Posterior cingulate gyrus (tissue), 11 donors: ENCODE results near the gene RETNLB.

Experiments used
- DNase-seq, 10 donors: peaks; one replicate each; pipeline versions ENCODE4 v3.0.0 to v3.0.0-alpha.2; 2020 to 2021; ENCODE audit warnings: mixed read lengths in 3 of 10
- intact Hi-C: fragments of 100-400 bp; cut with DNase I; formaldehyde crosslinking; loops from one replicate; pipeline ENCODE4 v1.15.1; 2023

The RETNLB gene, protein sequence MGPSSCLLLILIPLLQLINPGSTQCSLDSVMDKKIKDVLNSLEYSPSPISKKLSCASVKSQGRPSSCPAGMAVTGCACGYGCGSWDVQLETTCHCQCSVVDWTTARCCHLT

DNA sequence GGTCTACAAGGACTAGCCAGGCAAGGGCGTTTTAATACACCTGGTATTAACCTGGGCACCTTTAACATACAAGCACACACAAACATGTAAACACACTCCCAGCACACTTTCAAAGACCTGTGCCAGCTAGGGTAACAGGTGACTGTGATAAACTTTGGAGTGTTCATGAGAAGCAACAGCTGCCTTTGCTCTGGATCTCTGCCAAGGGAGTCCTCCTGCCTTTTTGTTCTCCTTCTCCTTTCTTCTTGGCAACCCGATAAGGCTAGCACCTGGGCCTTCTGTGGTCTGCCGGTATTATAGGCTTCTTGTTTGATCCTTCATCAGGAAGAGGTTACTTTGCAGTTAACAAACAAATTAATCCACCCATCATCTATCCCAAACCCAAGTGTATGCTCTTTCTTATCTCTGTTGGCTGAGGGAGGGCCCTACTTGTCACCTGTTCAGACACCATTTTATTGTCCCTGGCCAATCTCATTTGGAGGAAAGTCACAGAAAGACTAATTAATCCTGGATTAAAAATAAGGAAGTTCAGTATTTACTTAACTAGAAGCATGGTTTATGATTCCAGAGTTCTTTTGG lies at the start of gene RETNLB:
Gene RETNLB, minus strand, starts transcription at position 7 of the 579 bp plus-strand sequence. CDS start 225 bp downstream, outside the sequence.
- no peak for DNase-seq
- intact Hi-C loops, result no loop called here

DNA sequence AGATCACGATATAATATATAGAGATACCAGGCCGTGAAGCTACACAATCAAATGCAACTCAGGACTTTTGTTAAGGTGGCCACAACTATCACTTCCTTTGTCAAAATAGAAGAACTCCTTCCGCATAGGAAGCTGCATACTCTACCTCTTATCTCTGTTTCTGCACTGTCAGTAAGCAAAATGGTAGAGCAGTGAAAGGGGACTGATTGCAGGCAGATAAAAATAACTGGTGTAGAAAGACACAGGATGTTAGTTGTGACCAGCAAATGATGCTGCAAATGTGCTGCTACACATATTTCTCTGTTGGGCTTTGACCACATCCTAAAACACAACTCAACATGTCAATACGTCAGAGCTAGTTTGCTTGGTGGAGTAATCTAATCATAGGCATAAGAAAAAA lies 49.1 kb upstream of the RETNLB start:
- intact Hi-C loops, result no loop called here
- no peak for DNase-seq

DNA sequence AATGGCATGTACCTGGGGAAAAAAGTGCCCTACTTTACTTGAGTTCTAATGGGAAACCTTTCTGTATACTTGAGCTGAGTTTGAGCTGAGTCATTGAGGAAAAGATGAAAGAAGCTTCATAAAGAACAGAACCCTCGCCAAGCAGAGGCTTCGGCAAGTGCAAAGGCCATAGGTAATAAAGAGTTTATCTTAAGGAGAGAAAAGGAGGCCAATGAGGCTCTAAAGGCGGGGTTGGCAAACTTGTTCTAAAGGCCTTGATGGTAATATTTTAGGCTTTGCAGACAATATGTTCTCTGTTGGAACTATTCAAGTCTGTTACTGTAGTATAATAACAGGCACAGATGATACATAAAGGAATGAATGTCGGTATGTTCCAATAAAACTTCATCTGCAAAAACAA lies 47.8 kb upstream of the RETNLB start:
- no peak for DNase-seq
- intact Hi-C loops, result no loop called here

DNA sequence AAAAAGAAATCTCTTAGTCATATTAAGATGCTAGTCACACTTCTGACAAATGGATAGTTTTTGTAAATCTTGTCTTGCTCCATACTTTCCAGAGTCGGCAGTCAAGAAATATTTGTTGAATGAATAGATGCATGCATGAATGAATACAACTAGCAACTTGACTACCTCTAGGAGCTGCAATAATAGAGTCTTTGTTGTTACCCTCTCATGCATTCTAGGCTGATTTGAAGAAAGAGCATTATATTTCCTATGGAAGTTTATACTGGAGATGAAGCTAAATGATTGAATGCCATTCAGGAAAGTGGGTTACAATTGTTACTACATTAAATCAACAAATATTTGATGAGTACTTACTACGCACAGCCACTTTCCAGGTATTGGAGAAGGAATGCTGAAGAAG lies 47.2 kb upstream of the RETNLB start:
- intact Hi-C loops, result no loop called here
- DNase-seq, result no peak

DNA sequence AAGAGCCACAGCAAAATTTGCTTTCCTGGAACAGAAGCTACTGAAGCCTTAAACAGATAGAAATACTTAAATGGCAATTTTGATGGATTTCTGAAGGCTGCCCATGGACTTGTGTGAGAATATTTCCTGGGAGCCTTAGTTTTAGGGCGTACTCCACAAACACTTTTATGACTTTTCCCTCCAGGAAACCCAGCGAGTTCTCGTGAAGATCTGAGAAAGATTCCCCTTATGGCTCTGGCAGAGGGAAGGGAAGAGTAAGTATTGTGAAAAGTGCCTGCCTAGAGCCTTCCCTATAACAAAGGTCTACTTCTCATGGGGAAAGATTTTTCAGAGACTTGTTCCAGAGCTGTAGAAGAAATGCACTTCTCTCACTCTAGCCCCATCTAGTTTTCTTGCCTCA lies 34.3 kb upstream of the RETNLB start:
- intact Hi-C loops, result no loop called here
- no peak for DNase-seq

DNA sequence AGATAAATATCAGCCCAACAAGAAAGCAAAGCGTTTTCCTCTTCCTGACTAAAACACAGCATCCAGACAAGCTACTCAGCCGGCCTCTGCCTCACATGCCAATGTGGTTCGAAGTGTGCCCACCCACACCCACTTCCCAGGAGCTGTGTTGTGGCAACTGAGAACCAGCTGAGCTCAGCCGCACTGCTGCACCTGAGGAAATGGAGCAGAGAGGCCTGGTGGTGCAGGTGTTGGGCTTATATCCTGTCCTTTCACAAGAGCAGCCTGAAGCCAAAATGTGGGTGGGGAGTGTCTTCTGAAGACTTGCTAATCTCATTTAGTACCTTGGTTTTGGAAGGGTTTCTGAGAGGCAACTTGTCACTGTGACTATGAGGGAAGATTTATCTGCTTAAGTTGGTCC lies 23.0 kb upstream of the RETNLB start:
- peak in 2 of 10 donors; percentile 7 to 76 for DNase-seq
- intact Hi-C loops, result no loop called here

DNA sequence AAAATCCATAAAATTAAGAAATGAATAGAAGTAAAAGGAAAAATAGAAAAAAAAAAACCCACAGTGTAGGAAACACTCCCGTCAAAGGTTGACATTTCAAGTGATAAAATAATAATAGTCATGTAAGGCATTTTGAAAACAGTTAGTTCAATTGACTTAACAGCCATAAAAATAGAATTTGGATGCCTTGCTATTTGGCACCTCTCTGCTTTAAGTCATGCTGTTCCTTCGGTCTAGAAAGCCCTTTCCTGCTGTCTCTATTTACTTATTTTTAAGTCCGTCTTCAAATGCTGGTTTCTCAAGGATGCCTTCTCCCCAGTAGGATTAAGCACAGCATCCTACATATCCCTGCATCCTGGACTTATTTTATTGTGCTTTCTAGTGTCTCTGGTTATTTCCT lies 22.3 kb upstream of the RETNLB start:
- intact Hi-C loops, result no loop called here

DNA sequence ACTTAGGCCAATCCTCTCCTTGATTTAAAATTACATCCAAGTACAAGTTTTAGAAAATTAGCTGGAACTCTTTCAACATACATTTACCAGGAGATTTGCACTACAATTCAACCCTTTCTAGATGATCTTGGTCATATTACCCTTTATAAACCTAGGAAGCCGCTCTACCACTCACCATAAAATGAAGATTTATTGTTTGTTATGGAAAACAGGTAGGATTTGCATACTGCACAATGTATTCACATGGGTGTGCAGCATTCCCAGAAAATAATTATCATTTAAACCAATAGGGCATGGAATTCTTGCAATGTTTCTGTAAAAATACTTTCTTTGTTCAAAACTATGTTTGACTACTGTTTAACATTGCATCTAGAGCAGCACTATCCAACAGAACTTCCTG lies 18.4 kb upstream of the RETNLB start:
- intact Hi-C loops, result no loop called here
- no peak for DNase-seq

More for the DNA sequence above, 22.3 kb upstream of the RETNLB start:
- DNase-seq, result no peak

DNA sequence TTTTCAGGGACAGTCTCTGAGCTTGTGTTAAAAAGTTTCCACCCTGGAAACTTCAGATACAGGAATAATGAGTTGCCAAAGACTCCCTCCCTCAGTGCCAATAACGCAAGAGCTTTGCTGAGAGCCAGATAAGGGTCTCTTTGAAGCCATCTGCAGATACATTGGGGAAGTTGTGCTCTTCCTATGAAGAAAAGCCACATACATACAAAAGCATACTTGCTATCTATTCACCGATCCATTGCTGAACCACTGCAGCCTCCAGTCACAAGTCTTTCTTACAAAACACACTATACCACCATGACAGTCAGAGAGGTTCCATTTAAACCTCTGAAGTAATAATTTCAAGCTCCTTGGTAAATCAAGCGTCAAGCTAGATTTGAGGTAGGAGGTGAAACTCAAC lies 10.0 kb upstream of the RETNLB start:
- intact Hi-C loops, result no loop called here
- no peak for DNase-seq

DNA sequence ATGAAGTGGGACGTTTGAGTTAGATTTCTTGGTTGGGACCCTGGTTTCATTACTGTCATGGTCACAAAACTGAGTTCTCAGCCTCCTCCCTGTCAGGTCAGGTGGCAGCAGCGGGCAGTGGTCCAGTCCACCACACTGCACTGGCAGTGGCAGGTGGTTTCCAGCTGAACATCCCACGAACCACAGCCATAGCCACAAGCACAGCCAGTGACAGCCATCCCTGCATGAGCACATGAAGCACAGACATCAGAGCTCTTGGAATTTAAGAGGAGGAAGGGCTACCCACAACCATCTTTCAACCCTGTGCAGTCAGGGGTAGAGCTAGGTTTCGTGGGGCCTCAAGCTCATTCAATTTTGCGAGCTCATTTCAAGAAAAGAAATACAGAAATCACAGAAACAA lies 1.5 kb downstream of the RETNLB start:
- intact Hi-C loops, result no loop called here
- no peak for DNase-seq

DNA sequence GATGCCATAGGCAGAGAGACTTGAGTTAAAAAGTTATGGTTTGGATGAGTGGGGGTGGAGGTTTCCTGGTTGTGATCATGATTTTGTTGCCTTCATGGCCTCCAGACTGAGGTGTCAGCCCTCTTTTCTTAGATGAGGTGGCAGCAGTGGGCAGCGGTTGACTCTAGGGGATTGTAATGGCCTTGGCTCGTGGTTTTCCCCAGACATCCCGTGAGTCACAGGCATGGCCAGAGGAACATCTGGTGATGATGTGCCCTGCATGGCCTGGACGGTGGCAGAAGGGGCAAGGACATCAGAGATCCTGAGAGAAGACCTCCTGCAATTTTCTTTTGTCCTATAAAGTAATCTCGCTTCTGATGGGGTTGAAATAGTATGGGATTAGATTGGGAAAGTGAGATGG lies 12.4 kb downstream of the RETNLB start:
- intact Hi-C loops, result no loop called here
- peak in 2 of 10 donors; percentile 49 to 51 for DNase-seq

DNA sequence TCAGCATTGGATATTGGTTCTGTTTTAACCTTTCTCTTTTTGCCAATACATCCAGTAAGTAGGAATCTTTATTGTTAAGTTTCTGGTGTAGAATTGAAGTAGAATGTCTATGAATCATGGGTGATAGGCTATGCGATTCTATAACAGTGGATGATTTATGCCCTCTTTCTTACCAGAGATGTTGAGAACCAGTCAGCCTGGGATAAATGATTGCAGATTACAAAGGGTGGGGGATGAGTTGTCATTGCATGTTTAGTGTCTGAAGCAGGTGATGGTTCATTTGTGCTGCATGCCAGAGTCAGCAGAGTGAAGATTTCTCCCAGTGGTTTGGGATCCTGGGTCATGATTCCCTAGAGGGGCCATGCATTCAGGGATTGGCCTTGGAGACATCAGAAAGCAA lies 14.3 kb downstream of the RETNLB start:
- no peak for DNase-seq
- intact Hi-C loops, result no loop called here

DNA sequence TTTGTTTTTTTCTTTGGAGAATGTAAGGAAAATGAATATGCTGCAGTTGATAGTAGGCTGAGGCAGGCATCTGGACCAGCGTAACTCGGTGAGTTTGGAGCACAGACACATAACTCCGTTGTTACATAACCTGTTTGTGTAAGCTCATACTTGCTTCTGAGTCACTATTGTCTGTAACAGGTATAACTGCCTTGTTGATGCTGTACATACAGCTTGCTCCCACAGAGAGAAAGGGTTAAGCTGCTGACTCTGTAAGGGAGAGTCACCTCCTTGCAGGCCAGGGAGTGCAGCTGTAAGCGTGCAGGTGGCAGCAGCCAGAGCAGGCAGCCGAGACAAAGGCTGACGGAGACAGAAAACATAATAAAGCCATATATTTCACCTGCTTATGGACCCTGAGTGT lies 20.4 kb downstream of the RETNLB start:
- peak in 1 of 10 donors; percentile 29 for DNase-seq
- intact Hi-C loops, result no loop called here

DNA sequence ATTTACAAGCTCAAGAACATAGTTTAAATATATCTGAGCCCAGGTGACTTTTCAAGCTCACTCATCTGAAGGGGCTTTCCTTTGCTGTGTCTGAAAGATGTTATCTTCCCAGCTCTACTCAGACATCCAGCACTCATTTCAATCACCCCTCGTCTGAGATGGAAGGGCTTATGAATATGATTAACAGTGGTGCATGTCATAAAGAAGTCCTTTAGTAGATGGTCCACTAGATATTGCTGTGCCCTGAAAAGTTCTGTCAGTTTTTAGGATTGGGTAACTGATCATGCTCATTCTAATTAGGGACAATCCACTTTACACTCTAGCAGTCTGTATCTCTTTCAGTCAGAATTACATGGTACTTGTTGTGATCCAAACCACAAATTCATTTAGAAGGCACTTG lies 28.3 kb downstream of the RETNLB start:
- no peak for DNase-seq
- intact Hi-C loops, result no loop called here

DNA sequence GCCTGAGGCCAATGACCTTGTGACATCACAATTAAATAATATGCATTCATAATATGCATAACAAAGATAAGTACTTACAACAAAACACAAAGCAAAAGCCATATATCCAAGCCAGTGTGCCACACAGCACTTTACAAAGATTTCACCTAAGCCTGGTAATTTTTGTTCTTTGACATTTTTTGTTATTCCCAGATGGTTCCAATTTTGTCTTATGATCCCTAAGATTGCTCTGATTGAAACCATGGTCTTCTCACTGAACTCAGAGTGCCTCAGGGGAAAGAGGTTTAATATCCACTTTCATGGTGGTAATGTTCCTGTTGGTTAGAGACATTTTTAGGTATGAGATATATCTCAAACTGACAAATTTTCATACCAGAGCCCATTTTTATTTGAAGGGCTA lies 29.1 kb downstream of the RETNLB start:
- no peak for DNase-seq
- intact Hi-C loops, result no loop called here

DNA sequence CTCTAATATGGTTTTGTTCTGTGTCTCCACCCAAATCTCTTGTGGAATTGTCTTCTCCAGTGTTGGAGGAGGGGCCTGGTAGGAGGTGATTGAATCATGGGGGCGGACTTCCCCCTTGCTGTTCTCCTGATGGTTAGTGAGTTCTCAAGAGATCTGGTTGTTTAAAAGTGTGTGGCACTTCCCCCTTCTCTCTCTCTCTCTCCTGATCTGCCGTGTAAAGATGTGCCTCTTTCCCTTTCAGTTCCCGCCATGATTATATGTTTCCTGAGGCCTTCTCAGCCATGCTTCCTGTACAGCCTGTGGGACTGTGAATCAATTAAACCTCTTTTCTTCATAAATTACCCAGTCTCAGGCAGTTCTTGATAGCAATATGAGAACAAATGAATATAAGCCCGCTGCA lies 33.1 kb downstream of the RETNLB start:
- no peak for DNase-seq
- intact Hi-C loops, result no loop called here

DNA sequence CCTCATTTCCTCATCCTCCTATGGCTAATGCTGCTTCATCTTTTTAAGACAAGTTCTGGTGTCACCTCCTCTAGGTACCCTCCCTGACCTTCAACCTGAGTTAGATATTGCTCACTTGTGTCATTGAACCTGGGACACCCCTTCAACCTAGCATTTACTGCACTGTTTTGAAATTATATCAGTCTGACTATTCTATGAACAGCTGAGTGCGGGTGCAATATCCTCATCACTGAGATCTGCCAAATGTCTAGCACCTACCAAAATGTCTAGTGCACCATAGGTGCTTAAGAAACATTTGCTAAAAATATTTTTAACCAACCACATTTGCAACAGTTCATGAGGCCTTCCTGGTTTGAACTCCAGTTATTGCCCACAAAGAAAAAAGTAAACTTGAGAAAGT lies 34.5 kb downstream of the RETNLB start:
- DNase-seq, result no peak
- intact Hi-C loops, result no loop called here

DNA sequence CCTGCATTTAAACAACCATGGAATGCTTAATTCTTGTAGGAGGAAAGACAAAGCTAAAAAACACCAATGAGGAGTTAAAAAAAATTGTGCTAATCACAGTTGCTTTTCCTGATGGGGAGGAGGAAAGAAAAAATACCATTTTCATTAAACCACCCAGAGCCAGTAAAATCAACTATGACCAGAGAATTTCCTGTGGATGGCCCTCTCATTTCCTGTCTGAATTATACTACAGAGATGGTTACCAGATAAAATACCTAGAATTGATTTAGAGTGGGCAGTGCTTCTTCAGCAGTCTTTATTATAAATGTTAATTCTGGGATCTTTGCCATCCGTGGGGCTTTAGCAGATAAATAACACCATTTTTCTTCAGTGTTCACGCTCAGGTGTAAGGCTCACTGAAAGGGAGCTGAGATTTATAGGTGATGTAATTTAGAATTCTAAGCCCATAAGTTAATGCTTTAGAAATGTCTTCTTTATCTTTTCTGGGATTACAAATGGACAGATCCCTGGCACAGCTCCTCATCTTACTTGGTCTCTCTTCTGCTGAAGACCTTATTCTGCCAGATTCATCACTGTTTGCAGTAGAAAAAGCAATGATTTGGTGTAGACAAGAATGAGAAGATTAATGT lies 37.9 kb downstream of the RETNLB start:
- no peak for DNase-seq
- intact Hi-C loops, result no loop called here

DNA sequence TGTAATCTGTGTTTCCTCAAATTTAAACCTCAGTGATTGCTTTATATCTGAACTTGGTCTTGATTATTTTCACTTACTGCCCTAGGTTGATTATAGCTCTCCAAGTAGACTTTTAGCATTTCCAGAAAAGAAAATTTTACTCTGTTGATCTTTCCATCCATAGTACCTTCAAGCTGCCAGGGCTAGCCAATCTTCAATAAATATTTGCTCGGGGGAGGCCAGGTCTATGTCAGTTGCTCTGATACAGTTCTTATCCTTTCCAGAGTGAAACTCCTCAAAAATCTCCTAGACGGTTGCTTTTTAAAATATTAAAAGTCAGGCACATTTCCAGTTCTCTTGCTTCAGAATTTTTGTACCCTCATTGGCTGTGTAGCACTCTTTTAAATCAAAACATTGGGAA lies 38.8 kb downstream of the RETNLB start:
- DNase-seq, result no peak
- intact Hi-C loops, result no loop called here

DNA sequence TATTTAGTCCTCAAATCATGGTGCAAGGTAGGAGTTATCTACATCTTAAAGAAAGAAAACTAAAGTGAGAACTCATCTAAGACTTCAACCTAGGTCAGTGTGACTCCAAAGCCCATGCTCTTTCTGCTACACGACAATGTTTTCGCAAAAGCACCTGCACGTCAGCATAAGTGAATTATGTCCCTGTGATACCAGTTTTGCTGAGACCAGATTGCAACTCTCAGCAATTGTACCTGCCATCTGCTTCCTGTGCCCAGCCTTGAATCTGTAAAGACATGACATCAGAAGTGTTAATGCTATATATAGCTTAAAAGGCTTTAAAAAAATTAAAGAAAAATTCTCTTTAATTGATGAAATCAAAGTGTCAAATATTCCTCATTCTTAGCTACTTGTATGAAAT lies 43.4 kb downstream of the RETNLB start:
- intact Hi-C loops, result no loop called here
- DNase-seq, result no peak

DNA sequence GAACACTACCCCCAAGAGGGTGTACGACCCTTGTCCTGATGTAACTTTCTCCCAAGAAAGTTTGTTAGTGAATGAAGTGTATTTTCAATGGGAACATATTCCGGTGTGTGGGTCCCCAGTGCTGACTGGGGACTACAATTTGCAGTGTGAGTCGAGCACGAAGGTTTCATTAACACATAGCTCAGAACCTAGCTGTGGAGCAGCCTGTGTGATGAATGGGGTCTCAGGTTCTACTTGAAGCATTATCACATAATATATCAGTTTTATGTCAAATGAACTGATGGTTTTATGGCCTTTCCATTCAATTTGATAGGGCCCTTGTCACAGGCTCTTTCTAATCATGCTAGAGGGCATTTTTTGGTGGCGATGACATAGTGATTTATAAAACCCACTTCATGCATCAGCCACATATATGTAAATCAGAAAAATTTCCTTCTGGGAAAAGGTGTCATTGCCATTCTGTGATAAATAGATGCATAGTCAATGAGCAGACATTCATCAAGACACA lies 44.1 kb downstream of the RETNLB start:
- intact Hi-C loops, result no loop called here
- DNase-seq, result no peak
